SU-DHL-6 (cell line): ENCODE results near the gene RNF4.

Experiments
- H2AFZ ChIP-seq: fragments of 200-600 bp; sonication (generic); 2 replicates; pipeline ENCODE4 v1.6.1; 2014; ENCODE audit warnings: low read depth, mild to moderate bottlenecking, moderate library complexity, mixed read lengths, antibody characterized with exemption, low read length; ENCODE audit not compliant: severe bottlenecking
- H3F3A ChIP-seq: fragments of 200-600 bp; shearing (Covaris generic); 2 replicates; pipeline ENCODE4 v1.6.0; 2016; ENCODE audit warnings: antibody characterized with exemption, mild to moderate bottlenecking; ENCODE audit not compliant: insufficient read depth
- H3K27ac ChIP-seq: fragments of 200-600 bp; sonication (generic); 2 replicates; pipeline ENCODE4 v1.5.1; 2016; ENCODE audit warnings: low read depth, mild to moderate bottlenecking, low read length, moderate library complexity, mixed read lengths
- H3K27me3 ChIP-seq: fragments of 200-600 bp; sonication (generic), shearing (Covaris generic); 2 replicates; pipeline ENCODE4 v1.6.0; 2014; ENCODE audit warnings: mild to moderate bottlenecking, low read length
- H3K36me3 ChIP-seq: fragments of 200-600 bp; sonication (generic); 2 replicates; pipeline ENCODE4 v1.6.1; 2014; ENCODE audit warnings: mild to moderate bottlenecking, low read length, mixed read lengths
- H3K4me2 ChIP-seq: fragments of 300-600, 200-600 bp; shearing (Covaris generic), sonication (generic); 2 replicates; pipeline ENCODE4 v1.6.0; 2014; ENCODE audit warnings: low read length, low read depth, mild to moderate bottlenecking; ENCODE audit not compliant: poor library complexity, severe bottlenecking
- H3K4me3 ChIP-seq: fragments of 200-600 bp; sonication (generic); 2 replicates; pipeline ENCODE4 v1.5.1; 2014; ENCODE audit warnings: antibody characterized with exemption, low read length, mild to moderate bottlenecking, mixed read lengths; ENCODE audit not compliant: insufficient read depth, poor library complexity, severe bottlenecking
- H3K79me2 ChIP-seq: fragments of 200-600 bp; sonication (generic); 2 replicates; pipeline ENCODE4 v1.6.1; 2014; ENCODE audit warnings: mild to moderate bottlenecking, low read length, moderate library complexity; ENCODE audit not compliant: insufficient read depth
- H3K9ac ChIP-seq: fragments of 200-600 bp; sonication (generic); 2 replicates; pipeline ENCODE4 v1.7.0; 2014; ENCODE audit warnings: mild to moderate bottlenecking, low read length
- H3K9me2 ChIP-seq: fragments of 200-600 bp; sonication (generic); replicated peaks from 2 replicates; pipeline ENCODE4 v1.6.1; 2014; ENCODE audit warnings: low read length; ENCODE audit not compliant: insufficient read depth
- H3K9me3 ChIP-seq: fragments of 200-600 bp; sonication (generic); 2 replicates; pipeline ENCODE4 v1.6.1; 2014; ENCODE audit warnings: low read length, mixed read lengths; ENCODE audit not compliant: insufficient read depth
- H4K20me1 ChIP-seq: fragments of 200-600 bp; sonication (generic); 2 replicates; pipeline ENCODE4 v1.6.1; 2014; ENCODE audit warnings: low read depth, mild to moderate bottlenecking, antibody characterized with exemption, low read length, moderate library complexity, mixed read lengths
- EZH2phosphoT487 ChIP-seq: fragments of 200-600 bp; sonication (generic), shearing (Covaris generic); conservative IDR thresholded peaks from 2 replicates; pipeline ENCODE4 v1.6.1; 2018; ENCODE audit warnings: mild to moderate bottlenecking, antibody characterized with exemption, low read length, moderate library complexity, mixed read lengths
- TF ChIP-seq, protein P1 (sequence below): fragments of 200-600 bp; sonication (generic); IDR thresholded peaks from one replicate; pipeline ENCODE4 v1.5.1; 2017; ENCODE audit warnings: antibody characterized with exemption, mild to moderate bottlenecking, low read length, moderate library complexity; ENCODE audit not compliant: insufficient read depth, poor library complexity, severe bottlenecking

Gene RNF4

DNA sequence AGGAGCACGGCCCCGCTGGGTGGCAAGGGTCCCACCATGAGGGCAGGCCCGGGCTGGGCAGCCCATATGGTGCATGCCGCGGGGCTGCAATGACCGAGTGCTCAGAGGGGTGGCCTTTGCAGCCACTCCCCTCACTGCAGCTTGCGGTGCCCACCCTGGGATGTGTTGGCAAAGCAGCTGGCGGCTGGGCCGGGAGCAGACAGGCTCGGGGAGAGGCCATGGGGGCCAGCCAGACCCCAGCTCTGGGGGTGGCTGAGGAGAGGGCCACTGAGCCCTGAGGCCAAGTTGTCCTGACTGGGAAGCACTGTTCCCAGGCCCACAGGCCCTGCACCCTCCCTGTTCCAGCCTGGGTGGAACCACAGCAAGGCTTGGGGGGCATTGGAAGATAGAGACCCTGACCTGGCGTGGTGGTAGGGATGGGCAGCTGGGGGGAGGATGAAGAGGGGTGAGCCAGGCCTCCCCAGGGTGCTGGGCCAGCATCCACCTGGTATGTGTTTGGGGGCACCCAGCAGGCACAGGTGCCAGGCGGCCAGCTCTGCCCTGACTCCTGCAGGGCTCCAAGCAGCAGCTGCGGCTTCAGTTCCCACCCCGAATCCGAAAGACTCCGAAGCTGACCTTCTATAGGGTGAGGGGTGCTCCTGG lies 18.4 kb upstream of the RNF4 start:
- Histone ChIP-seq H3F3A (no peaks in the 10 kb centered on the region), H3K79me2 (no peaks in the 10 kb centered on the region), H2AFZ (no peak overlapping the region), H3K9me2 (no peaks in the 10 kb centered on the region), H4K20me1 (no peaks in the 10 kb centered on the region), H3K27me3 (no peaks in the 10 kb centered on the region), H3K9me3 (no peaks in the 10 kb centered on the region), H3K27ac (no peak overlapping the region), H3K9ac (no peak overlapping the region), H3K4me2 (no peak overlapping the region), H3K4me3 (no peak overlapping the region), H3K36me3 (no peaks in the 10 kb centered on the region)
- TF ChIP-seq EZH2phosphoT487 = no peak
- TF ChIP-seq, protein P1, sequence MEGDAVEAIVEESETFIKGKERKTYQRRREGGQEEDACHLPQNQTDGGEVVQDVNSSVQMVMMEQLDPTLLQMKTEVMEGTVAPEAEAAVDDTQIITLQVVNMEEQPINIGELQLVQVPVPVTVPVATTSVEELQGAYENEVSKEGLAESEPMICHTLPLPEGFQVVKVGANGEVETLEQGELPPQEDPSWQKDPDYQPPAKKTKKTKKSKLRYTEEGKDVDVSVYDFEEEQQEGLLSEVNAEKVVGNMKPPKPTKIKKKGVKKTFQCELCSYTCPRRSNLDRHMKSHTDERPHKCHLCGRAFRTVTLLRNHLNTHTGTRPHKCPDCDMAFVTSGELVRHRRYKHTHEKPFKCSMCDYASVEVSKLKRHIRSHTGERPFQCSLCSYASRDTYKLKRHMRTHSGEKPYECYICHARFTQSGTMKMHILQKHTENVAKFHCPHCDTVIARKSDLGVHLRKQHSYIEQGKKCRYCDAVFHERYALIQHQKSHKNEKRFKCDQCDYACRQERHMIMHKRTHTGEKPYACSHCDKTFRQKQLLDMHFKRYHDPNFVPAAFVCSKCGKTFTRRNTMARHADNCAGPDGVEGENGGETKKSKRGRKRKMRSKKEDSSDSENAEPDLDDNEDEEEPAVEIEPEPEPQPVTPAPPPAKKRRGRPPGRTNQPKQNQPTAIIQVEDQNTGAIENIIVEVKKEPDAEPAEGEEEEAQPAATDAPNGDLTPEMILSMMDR = no peak

DNA sequence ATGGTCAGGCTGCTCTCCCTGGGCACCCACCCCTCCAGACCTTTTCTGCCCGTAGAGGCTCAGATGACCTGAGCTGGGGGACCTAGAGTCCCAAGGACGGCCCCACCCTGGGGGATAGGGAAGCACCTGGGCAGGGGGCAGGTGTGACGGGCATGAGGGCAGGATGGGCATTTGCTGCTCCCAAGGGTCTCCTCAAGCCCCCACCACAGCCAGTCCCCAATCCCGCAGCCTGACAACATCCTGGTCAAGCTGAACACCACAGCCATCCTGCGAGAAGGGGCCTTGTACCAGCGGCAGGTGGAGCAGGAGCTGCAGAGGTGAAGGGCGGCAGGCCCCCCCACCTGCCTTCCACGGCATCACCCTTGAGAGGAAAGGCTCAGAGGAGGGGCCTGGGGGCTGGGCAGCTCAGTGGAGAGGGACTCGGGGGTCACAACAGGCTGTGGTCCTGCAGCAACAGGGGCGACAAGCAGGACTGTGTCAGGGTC lies 17.8 kb upstream of the RNF4 start:
- no peak overlapping the region for H3K4me2 ChIP-seq
- H3K36me3 ChIP-seq = no peaks in the 10 kb centered on the region
- no peaks in the 10 kb centered on the region for H3K27me3 ChIP-seq
- no peaks in the 10 kb centered on the region for H4K20me1 ChIP-seq
- no peak overlapping the region for H3K4me3 ChIP-seq
- H2AFZ ChIP-seq = no peak overlapping the region
- H3K9me2 ChIP-seq = no peaks in the 10 kb centered on the region
- no peaks in the 10 kb centered on the region for H3K79me2 ChIP-seq
- TF ChIP-seq, protein P1 = no peak
- TF ChIP-seq EZH2phosphoT487 = no peak
- H3F3A ChIP-seq = no peaks in the 10 kb centered on the region
- H3K9ac ChIP-seq = no peak overlapping the region
- no peak overlapping the region for H3K27ac ChIP-seq
- no peaks in the 10 kb centered on the region for H3K9me3 ChIP-seq

DNA sequence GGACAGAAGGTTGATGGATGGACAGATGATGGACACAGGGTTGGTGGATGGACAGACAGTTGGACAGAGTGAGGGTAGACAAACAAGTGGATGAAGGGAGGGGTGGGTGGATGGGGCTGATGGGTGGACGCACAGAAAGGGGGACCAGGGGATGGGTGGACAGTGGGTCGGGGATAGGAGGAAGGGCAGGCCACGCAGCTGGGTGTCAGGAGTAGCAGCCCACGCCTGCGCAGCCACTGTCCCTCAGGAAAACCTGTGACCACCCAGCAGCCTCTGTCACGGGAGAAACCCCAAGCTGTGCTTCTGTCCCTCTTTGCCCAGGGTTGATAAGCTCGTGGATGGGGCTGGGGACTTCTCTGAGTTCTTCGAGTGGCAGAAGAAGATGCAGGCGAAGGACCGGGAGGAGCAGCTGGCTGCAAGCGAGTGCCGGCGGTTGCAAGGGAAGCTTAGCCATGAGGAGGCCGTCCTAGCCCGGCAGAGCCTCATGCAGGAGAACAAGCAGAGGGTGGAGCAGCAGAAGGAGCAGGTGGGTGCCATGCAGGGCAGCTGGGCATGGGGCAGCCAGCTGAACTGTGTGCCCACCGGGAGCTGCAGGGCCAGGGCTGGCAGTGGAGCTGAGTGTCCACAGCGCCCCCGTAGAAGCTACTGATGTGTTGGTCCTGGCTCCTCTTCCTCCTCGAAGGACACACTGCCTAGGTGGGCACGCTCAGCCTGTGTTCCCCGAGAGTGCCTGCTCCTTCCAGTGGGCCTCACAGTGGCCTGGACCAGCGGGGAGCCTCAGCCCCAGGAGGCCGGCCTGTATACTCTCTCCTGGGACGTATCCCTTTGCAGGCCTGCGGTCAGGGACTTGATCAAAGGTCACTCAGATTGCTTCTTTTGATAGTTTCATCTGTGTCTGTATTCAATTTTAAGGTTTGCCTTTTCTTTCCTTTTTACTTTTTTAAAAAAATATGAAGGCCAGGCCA lies 16.8 kb upstream of the RNF4 start:
- no peaks in the 10 kb centered on the region for H4K20me1 ChIP-seq
- H2AFZ ChIP-seq = no peak overlapping the region
- H3K27me3 ChIP-seq = no peaks in the 10 kb centered on the region
- H3K9ac ChIP-seq = no peak overlapping the region
- H3K27ac ChIP-seq = no peak overlapping the region
- H3K4me2 ChIP-seq = no peak overlapping the region
- H3K4me3 ChIP-seq = no peak overlapping the region
- H3K9me3 ChIP-seq = no peaks in the 10 kb centered on the region
- TF ChIP-seq, protein P1 = no peak
- no peak for TF ChIP-seq EZH2phosphoT487
- H3F3A ChIP-seq = no peaks in the 10 kb centered on the region
- no peaks in the 10 kb centered on the region for H3K36me3 ChIP-seq
- H3K9me2 ChIP-seq = no peaks in the 10 kb centered on the region
- no peaks in the 10 kb centered on the region for H3K79me2 ChIP-seq
